SK-MEL-5 (cell line): ENCODE results near the gene EN1. TPM values are rescaled to one million over a fixed set of nuclear protein-coding genes. Genes with fewer than 3 reads are reported as not detected.

ENCODE experiments used
- DNase-seq: peaks from one replicate; pipeline ENCODE4 v3.0.0-alpha.2; 2016; ENCODE audit warnings: low read depth, low spot score
- in situ Hi-C: cut with HindIII; loops from 2 replicates; pipeline ENCODE4 v1.10.0; 2016; ENCODE audit warnings: low sequenced_read_pairs, high pct_unique_total_duplicates, low pct_unique_long_range_greater_than_20kb
- total RNA-seq: library from RNA; depleted of rRNA; stranded (reverse); fragments of >200 nt; shearing (Covaris generic); gene quantifications from 2 replicates; pipeline ENCODE4 v1.2.3, GENCODE V29; 2014

The EN1 gene
- total RNA-seq, 1 experiment from 2014 or later, result 0.21 TPM

- no peak for DNase-seq
- in situ Hi-C loops, result no loop called here
Observed at GRCh38 chr2:118846442-118846952, 951 bp downstream of the EN1 start.

GRCh38 chr2:118845522-118846441 lies 1.7 kb downstream of the EN1 start:
- no peak for DNase-seq
- in situ Hi-C loops, result no loop called here

GRCh38 chr2:118845005-118845521 lies 2.4 kb downstream of the EN1 start:
- DNase-seq, result no peak
- in situ Hi-C loops, result no loop called here

GRCh38 chr2:118844261-118845004 lies 3.0 kb downstream of the EN1 start:
- in situ Hi-C loops, result no loop called here
- DNase-seq, result no peak

- DNase-seq, result no peak
- in situ Hi-C loops, result no loop called here
Observed at GRCh38 chr2:118843483-118844132, 3.8 kb downstream of the EN1 start.

GRCh38 chr2:118842661-118843482 lies 4.6 kb downstream of the EN1 start:
- in situ Hi-C loops, result no loop called here

GRCh38 chr2:118841828-118842461 lies 5.5 kb downstream of the EN1 start:
- DNase-seq, result no peak
- in situ Hi-C loops, result no loop called here

More at GRCh38 chr2:118842661-118843482, 4.6 kb downstream of the EN1 start:
- no peak for DNase-seq

- no peak for DNase-seq
- in situ Hi-C loops, result no loop called here
Observed at GRCh38 chr2:118841450-118841827, 6.0 kb downstream of the EN1 start.

GRCh38 chr2:118838741-118839455 lies 8.6 kb downstream of the EN1 start:
- in situ Hi-C loops, result no loop called here

GRCh38 chr2:118837621-118838020 lies 9.8 kb downstream of the EN1 start:
- in situ Hi-C loops, result no loop called here
- DNase-seq, result no peak

More at GRCh38 chr2:118838741-118839455, 8.6 kb downstream of the EN1 start:
- DNase-seq, result no peak

- DNase-seq, result no peak
- in situ Hi-C loops, result no loop called here
Observed at GRCh38 chr2:118837067-118837466, 10.4 kb downstream of the EN1 start.

- in situ Hi-C loops, result no loop called here
- no peak for DNase-seq
Observed at GRCh38 chr2:118836411-118836930, 11.0 kb downstream of the EN1 start.

- DNase-seq, result no peak
- in situ Hi-C loops, result no loop called here
Observed at GRCh38 chr2:118835746-118836410, 11.6 kb downstream of the EN1 start.

- in situ Hi-C loops, result no loop called here
- DNase-seq, result no peak
Observed at GRCh38 chr2:118834901-118835745, 12.3 kb downstream of the EN1 start.

GRCh38 chr2:118834440-118834810 lies 13.0 kb downstream of the EN1 start:
- DNase-seq, result no peak
- in situ Hi-C loops, result no loop called here
